ENCODE data around the gene PEX3.
"Not testable (repeated sequence)": the region's sequence is repeated elsewhere in the genome, so short reads cannot be mapped to it uniquely, and the experiment has no call there.

Gene PEX3

DNA sequence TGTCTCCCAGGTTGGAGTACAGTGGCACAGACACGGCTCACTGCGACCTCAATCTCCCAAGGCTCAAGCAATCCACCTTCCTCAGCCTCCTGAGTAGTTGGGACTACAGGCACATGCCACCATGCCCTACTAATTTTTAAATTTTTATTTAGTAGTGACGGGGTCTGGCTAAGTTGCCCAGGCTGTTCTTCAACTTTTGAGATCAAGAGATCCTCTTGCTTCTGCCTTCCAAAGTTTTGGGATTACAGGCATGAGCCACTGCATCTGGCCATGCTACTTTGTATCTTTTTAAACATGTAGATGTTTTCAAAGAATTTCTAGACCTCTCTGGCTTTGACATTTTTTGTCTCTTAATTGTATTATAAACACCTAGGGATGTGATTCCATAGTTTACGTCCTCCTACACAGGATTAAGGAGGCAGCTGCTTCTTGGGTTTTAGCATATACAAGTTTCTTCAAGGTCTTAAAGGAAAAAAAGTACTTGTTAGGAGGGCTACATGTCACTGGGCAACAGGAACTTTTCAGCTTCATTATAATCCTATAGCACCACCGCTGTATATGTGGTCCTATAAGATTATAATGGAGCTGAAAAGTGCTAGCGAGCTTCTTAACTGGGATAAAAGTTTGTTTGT is 1.4 kb upstream of the PEX3 start:
- no peak for DNase-seq

DNA sequence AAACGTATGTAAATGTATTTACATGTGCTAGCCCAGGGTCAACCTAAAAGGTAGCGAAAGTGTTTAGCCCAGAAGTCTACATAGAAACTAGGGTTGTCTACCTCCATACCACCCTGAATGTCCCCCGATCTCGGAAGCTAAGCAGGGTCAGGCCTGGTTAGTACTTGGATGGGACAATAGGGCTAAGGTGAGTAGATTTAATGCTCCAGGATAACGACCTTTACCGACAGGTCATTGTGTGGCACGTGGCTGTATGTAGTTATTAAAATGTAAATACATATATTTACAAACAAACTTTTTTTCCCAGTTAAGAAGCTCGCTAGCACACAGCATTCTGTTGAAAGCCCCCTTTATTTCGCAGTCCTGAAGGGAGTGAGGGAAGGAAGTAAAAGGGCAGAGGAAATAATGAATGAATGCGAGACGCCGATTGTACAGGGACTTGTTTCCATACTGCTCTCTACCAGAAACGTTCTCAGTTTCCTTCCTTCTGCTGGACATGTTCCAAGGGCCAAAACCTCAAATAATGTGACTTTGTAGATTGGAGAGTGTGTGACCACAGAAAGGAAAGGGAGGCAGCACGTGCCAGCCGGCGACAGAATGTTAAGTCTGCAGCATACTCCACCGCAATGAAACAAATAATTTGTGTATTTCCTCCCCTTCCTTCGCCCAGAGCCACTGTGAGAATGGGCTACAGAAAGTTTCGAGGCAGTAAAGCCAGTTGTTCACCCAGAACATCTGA is 722 bp upstream of the PEX3 start:
- peak; percentile 56 to 75 for DNase-seq

GRCh38 chr6:143451531-143451930 is 926 bp downstream of the PEX3 start:
- DNase-seq = no peak

GRCh38 chr6:143457563-143458359 is 7.2 kb downstream of the PEX3 start:
- no peak for DNase-seq

DNA sequence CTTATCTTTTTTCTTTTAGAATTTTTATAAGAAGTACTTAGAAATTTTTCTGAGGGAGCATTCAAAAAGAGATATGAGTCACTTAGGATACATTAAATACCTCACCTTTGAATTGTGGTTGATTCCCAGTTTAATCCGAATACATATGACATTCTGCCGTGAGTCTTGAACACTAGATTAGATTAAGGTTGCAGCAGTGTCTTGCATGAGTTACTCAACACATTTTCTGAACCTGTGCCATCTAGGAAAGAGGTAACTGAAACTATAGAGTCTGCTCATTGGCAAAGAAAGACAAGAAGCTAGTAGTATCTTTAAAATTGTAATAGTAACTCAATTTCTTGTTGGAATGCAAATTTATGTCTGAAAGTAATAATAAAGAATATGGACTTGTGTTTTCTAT is 14.9 kb downstream of the PEX3 start:
- no peak for DNase-seq

- no peak for DNase-seq
Measured at GRCh38 chr6:143468026-143468425, 17.4 kb downstream of the PEX3 start.

GRCh38 chr6:143468823-143469222 is 18.2 kb downstream of the PEX3 start:
- DNase-seq = not testable (repeated sequence)

DNA sequence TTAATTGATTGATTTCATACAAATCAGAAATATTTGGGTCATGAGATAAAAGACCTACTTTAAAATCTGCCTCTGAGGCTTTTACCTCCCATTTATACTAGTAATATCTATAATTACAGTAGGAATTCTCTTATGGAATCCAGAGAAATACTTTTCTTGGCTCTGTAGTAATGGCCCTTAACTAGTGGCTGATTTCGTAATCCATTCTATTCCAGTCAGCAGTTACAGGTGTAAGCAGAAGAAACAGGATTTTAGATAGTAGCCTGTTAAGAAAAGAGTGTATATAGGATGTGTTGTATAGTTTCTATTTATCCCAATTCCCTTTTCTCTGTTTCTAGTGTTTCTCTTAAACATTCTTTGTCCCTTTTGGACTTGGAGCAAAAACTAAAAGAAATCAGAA is 21.2 kb downstream of the PEX3 start:
- no peak for DNase-seq

DNA sequence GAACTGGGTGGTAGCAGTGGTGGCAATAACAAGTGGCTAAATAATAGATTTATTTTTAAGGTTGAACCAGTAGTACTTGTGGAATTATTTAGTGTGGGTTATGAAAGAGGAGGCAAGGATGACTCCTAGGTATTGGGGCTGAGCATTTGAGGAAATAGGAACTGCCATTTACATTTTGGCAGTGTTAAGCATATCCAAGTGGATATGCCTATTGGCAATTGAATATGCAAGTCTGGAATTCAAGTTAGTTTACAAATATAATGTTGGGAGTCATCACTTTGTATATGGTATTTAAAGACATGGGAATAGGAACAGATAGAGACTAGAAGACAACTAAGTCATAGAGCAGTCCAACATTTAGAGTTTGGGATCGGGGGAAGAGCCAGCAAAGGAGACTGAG is 25.9 kb downstream of the PEX3 start:
- DNase-seq = no peak

- DNase-seq = no peak
Measured at GRCh38 chr6:143478479-143479062, 28.0 kb downstream of the PEX3 start.

DNA sequence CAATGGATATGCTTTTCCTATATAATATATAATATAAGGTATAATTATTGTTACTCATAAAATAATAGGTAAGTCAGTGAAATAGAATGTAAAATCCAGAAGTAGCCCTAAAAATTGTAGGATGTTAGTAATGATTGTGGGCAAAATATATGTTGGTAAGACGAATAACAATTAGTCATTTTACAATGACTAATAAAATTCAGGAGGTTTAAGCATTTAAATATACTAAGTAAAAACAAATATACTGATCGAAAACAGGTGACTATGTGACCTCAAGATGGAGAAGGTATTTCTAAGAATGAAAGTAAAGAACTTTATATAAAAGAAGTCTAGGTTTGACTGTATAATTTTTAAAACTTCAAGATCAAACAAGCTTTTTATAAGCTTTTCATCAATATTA is 32.0 kb downstream of the PEX3 start:
- no peak for DNase-seq

DNA sequence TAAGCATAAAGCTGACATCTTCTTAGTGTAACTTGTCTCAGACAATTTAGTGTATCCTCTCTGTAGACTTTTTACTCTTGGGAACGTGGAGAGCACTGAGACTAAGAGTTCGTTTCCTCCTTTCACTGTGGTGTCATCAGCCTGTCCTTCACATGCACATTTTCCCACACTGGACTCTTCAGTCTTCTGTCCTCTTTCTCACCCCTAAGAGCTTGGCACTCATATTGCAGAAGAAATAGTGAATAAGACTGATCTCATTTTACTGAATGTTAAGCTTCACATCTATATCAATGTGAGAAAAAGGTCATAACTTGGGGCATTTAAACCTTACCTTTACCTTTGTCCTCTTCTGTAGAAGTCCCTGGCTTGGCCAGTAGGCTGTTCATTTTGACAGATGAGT is 35.4 kb downstream of the PEX3 start:
- no peak for DNase-seq

GRCh38 chr6:143486752-143487151 is 36.1 kb downstream of the PEX3 start:
- DNase-seq = no peak

DNA sequence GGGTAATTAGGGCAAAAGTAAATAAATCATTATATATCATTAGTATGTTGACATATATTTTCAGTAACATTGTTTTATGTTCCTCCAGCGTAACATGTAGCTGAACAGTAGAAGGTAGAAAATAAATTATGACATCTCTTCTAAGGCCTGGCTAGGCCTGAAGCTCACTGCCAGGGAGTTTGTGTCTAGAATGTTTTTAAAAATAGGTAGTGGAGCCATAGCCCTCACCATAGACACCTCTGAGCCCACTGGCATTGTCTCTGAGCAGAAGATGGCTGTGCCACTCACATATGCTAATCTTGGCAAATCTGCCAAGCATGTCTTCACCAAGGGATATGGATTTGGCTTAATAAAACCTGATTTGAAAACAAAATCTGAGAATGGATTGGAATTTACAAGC is 39.6 kb downstream of the PEX3 start:
- DNase-seq = no peak

- no peak for DNase-seq
Measured at GRCh38 chr6:143490775-143491174, 40.2 kb downstream of the PEX3 start.

- DNase-seq = no peak
Measured at GRCh38 chr6:143496974-143497373, 46.4 kb downstream of the PEX3 start.

DNA sequence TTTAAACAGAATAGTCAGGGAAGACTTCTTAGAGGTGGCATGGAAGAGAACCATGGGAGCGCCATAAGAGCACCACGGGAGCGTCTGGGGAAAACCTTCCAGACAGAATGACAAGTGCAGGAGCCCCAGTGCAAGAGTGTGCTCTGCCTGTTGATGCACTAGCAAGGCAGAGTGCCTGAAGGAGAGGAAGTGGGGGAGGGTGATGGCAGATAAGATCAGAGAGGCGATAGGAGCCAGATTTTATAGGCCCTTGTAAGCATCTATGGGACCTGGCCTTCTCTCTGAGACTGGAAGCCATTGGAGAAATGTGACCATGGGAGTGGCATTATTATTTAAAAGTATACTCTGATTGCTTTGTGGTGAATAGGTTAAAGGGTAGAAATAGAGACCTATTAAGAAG is 47.8 kb downstream of the PEX3 start:
- DNase-seq = peak in 1 of 2 donors; percentile 21

GRCh38 chr6:143501851-143502250 is 51.2 kb downstream of the PEX3 start:
- DNase-seq = no peak

DNA sequence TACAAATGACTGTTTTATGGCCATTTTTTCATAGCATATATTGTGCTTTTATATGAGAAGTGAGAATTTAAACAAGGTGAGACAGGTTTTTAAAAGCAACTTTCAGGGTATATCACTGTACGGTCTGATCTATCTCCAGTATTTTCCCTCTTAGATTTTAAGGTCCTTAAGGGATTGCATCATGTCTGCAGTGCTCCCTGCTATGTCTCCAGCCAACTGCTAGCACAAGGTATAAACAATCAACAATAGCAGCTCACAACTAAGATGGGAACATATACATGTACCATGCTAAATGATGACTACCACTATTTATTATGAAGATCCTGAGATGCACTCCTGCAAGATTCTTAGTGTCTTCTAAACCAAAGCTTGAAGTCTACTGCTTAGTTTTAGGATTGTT is 53.8 kb downstream of the PEX3 start:
- no peak for DNase-seq

DNA sequence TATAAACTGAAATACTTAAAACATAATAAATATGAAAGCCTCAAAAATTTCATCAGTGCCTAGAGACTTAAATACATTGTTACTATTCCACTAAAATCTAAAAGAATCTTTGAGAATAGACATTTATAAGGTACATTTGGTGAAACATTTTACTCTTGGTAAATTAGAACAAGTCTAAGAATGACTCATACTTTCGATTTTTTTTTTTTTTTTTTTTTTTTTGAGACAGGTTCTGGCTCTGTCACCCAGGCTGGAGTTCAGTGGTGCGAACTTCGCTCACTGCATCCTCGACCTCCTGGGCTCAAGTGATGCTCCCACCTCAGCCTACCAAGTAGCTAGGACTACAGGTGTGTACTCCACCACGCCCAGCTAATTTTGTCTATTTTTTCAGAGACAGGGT is 54.5 kb downstream of the PEX3 start:
- DNase-seq = no peak

GRCh38 chr6:143505537-143505936 is 54.9 kb downstream of the PEX3 start:
- no peak for DNase-seq

DNA sequence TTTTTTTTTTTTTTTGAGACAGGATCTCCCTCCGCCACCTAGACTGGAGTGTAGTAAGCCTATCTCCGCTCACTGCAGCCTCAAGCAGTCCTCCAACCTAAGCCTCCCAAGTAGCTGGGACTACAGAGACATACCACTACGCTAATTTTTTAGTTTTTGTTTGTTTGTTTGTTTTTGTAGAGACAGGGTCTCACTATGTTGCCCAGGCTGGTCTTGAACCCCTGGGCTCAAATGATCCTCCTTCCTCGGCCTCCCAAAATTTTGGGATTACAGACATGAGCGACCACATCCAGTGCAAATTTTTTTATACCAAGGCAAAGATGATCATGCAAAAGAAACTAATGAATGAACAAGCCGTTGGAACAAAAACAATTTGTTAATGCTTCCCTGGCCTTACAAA is 55.6 kb downstream of the PEX3 start:
- DNase-seq = no peak

DNA sequence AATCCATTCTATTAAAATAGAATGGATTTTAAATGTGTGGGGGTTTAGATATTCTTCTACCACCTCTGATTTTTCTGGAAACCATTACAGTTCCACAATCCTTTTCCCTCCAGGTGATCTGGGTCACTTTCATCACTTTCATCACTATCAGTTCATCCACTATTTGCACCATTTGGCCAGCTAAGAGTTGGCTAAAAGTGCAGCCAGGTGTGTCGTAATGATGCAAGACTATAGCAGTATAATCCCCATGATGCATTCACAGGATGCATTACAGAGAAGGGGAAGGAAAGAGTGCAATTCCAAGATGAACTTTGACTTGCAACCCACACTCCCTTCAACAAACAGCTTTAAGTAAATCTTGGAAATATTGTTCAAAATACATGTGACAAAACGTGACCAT is 56.0 kb downstream of the PEX3 start:
- no peak for DNase-seq
